GM21619 (cell line): ENCODE results near the gene JSRP1.
A peak's percentile ranks its signal among the peaks of the same experiment; 100 is the strongest.

ENCODE experiments used
- ATAC-seq: cut with Tn5 transposase; IDR thresholded peaks from one replicate; pipeline ENCODE4 v1.9.1; 2021; ENCODE audit not compliant: unreplicated experiment

The JSRP1 gene, protein sequence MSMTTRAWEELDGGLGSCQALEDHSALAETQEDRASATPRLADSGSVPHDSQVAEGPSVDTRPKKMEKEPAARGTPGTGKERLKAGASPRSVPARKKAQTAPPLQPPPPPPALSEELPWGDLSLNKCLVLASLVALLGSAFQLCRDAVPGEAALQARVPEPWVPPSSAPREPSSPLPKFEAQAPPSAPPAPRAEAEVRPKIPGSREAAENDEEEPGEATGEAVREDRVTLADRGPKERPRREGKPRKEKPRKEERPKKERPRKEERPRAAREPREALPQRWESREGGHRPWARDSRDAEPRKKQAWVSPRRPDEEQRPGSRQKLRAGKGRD

GRCh38 chr19:2255982-2256685 lies at the start of gene JSRP1:
Gene JSRP1 (minus strand): TSS chr19:2256417. CDS start chr19:2255314, 1,103 bp downstream.
- ATAC-seq: no peak

DNA sequence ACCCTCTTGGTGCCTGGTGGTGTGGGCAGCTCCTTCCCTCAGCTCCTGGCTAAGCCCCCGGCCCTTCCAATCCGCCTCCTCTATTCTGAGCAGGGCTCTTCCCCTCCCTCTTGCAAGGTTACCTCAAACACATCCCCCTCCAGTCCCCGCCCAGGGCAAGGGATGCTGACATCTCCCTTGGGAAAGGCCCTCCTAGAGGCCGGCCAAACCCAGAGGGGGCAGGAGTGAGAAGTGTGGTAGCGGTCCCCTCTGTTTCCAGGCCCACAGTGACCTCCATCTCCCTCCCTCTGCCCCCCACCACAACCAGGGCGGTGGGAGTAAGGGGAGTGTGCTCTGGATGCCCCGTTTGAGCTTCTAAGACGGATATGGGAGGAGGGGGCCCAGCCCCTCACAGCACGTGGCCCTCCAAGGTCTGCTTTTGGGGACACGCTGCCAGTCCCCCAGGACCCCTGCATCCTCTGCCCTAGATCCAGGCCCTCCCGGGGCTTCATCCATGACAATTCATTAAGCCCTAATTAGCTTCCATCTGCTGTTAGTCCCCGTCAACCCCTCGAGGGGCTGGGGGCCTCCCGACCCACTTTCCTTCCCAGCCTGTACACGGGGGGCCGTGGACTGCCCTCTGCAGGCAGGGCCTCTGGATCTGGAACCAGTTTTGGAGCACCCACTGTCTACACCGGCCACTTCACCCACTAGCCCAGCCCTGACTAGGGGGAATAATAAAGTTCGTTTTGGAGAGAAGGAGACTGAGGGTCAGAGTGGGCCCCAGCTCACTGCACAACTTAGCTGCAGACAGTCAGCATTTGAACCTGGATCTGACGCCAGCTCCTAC lies 49.4 kb upstream of the JSRP1 start:
- ATAC-seq: no peak

GRCh38 chr19:2303211-2303798 lies 47.1 kb upstream of the JSRP1 start:
- ATAC-seq: no peak

GRCh38 chr19:2302319-2303210 lies 46.3 kb upstream of the JSRP1 start:
- ATAC-seq: no peak

GRCh38 chr19:2300533-2300932 lies 44.3 kb upstream of the JSRP1 start:
- ATAC-seq: no peak

- no peak for ATAC-seq
Observed at GRCh38 chr19:2296141-2296540, 39.9 kb upstream of the JSRP1 start.

- no peak for ATAC-seq
Observed at GRCh38 chr19:2294687-2295335, 38.6 kb upstream of the JSRP1 start.

- ATAC-seq: no peak
Observed at GRCh38 chr19:2291185-2291751, 35.1 kb upstream of the JSRP1 start.

GRCh38 chr19:2290441-2291184 lies 34.4 kb upstream of the JSRP1 start:
- peak; percentile 10 for ATAC-seq

- ATAC-seq: peak; percentile 43
Observed at GRCh38 chr19:2289714-2290435, 33.7 kb upstream of the JSRP1 start.

GRCh38 chr19:2288818-2289713 lies 32.8 kb upstream of the JSRP1 start:
- ATAC-seq: peak; percentile 16

DNA sequence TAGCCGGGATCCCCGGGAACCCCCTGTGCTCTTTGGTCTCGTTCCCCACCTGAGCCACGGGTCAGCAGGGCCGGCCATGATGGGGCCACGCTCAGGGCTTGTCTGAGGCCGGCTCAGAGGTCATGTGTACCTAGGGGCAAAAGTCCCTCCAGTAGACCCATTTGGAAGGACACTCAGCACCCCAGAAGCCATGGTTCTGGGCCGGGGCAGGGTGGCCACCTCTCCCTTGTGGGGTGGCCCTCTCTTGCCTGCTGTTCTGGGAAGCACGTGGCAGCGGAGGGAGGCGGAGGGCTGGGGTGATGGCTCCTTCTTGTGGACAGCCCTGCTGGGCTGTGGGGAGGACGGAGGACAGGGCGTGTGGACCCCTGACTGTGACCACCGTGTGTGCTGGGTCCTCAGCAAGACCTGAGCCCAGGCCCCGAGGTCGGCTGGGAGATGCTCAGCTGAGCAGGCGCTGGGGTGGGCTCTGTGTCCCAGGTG lies 32.2 kb upstream of the JSRP1 start:
- ATAC-seq: no peak

GRCh38 chr19:2287585-2288337 lies 31.5 kb upstream of the JSRP1 start:
- no peak for ATAC-seq

- ATAC-seq: no peak
Observed at GRCh38 chr19:2286402-2287140, 30.4 kb upstream of the JSRP1 start.

GRCh38 chr19:2283835-2284507 lies 27.8 kb upstream of the JSRP1 start:
- ATAC-seq: no peak
